IPS-15b (cell line): ENCODE measurements around the gene ABCD2.
"Not testable (repeated sequence)": the region's sequence is repeated elsewhere in the genome, so short reads cannot be mapped to it uniquely, and the experiment has no call there.

ENCODE experiments used
- H3K27me3 ChIP-seq: one replicate; pipeline ENCODE4 v1.6.1; 2013; ENCODE audit warnings: low read length; ENCODE audit not compliant: control insufficient read depth, insufficient read depth
- H3K36me3 ChIP-seq: one replicate; pipeline ENCODE4 v1.6.1; 2013; ENCODE audit warnings: low read length; ENCODE audit not compliant: control insufficient read depth, insufficient read depth
- H3K4me1 ChIP-seq: one replicate; pipeline ENCODE4 v1.6.1; 2013; ENCODE audit warnings: mild to moderate bottlenecking, low read length; ENCODE audit not compliant: control insufficient read depth, insufficient read depth
- H3K4me3 ChIP-seq: one replicate; pipeline ENCODE4 v1.5.1; 2013; ENCODE audit warnings: low read depth, low read length
- H3K9ac ChIP-seq: one replicate; pipeline ENCODE4 v1.6.1; 2013; ENCODE audit warnings: low read depth, mild to moderate bottlenecking, low read length
- H3K9me3 ChIP-seq: one replicate; pipeline ENCODE4 v1.6.1; 2013; ENCODE audit warnings: mild to moderate bottlenecking, low read length; ENCODE audit not compliant: control insufficient read depth, insufficient read depth

Gene ABCD2

DNA sequence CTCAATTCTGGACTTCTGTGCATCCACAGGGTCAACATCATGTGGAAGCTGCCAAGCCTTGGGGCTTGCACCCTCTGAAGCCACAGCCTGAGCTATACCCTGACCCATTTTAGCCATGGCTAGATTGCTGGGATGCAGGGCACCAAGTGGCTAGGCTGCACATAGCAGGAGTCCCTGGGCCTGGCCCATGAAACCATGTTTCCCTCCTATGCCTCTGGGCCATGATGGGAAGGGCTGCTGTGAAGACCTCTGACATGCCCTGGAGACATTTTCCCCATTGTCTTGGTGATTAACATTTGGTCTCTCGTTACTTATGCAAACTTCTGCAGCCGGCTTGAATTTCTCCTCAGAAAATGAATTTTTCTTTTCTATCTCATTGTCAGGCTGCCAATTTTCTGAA, 92.6 kb downstream of the ABCD2 start:
- Histone ChIP-seq H3K27me3 (no peaks in the 10 kb centered on the region), H3K9me3 (no peaks in the 10 kb centered on the region), H3K4me1 (no peaks in the 10 kb centered on the region), H3K36me3 (no peaks in the 10 kb centered on the region), H3K4me3 (no peak overlapping the region), H3K9ac (no peak overlapping the region)

DNA sequence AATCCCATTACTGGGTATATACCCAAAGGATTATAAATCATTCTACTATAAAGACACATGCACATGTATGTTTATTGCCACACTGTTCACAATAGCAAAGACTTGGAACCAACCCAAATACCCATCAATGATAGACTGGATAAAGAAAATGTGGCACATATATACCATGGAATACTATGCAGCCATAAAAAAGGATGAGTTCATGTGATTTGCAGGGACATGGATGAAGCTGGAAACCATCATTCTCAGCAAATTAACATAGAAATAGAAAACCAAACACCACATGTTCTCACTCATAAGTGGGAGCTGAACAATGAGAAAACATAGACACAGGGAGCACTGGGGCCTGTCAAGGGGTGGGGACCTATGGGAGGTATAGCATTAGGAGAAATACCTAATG, 97.4 kb downstream of the ABCD2 start:
- H3K36me3 ChIP-seq, H3K27me3 ChIP-seq, H3K4me1 ChIP-seq, H3K4me3 ChIP-seq, H3K9me3 ChIP-seq, H3K9ac ChIP-seq: not testable (repeated sequence)

DNA sequence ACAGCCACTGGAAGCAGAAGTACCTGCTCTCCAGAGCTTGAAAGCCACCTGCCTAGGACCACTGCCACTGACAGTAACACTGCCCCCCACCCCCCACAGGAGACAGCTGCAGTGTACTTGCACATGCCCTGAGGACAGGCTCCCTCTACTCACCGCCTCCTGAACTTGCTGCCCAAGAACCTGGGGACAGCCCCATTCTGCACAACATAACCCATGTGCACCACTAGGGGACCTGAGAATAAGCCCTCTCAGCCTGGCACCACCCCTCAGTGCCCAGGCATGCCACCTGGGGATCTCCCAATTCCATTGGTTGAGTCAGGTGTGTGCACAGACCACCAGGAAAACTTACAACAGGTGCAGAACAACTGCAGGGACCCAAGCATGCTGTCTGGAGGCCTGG, 109.6 kb downstream of the ABCD2 start:
- Histone ChIP-seq H3K9ac (no peak overlapping the region), H3K4me3 (no peak overlapping the region), H3K4me1 (no peaks in the 10 kb centered on the region), H3K9me3 (no peaks in the 10 kb centered on the region), H3K27me3 (no peaks in the 10 kb centered on the region), H3K36me3 (no peaks in the 10 kb centered on the region)

- Histone ChIP-seq H3K9ac (no peak overlapping the region), H3K4me1 (peaks cover 8% of the 10 kb centered on the region), H3K36me3 (no peaks in the 10 kb centered on the region), H3K4me3 (no peak overlapping the region), H3K9me3 (no peaks in the 10 kb centered on the region), H3K27me3 (no peaks in the 10 kb centered on the region)
Observed at GRCh38 chr12:39505554-39505953, 114.0 kb downstream of the ABCD2 start.

DNA sequence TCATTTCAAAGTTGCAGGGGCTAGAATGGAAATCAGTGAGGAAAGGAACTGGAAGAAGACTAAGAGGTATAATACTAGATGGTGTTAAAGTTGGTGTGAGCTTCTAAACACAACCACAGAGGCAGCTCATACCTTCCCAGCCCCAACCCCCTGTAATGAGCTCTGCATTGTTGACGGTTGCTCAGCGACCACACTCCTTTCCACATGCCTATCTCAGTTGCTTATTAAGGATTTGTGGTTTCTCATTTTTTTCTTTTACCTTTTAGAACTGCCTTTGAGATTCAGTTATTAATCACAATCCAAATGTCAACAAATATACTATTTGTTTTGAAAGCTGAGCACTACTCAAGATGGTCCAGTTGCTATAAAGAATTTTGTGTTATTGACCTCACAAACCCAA, 114.6 kb downstream of the ABCD2 start:
- no peaks in the 10 kb centered on the region for H3K27me3 ChIP-seq
- H3K36me3 ChIP-seq = no peaks in the 10 kb centered on the region
- H3K9me3 ChIP-seq = no peaks in the 10 kb centered on the region
- H3K4me3 ChIP-seq = no peak overlapping the region
- H3K9ac ChIP-seq = no peak overlapping the region
- peaks cover 8% of the 10 kb centered on the region for H3K4me1 ChIP-seq

DNA sequence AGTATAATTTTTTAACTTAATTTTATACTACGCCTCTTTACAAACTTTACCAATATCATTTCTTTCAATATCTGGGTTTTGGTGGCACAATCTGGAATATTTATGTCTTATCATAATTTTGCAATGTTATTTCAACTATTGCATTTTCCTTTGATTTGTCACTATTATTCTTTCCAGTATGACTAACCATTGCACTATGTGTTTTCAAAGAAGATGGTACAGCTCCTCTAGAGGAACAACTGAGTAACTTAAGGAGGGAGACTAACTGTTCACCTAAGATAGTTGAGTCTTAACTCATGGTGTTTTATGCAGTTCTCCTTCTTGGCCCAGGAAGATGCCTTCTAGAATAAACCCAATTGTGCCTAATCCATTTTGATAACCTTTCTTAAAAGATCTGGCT, 116.2 kb downstream of the ABCD2 start:
- Histone ChIP-seq H3K4me1 (peaks cover 8% of the 10 kb centered on the region), H3K27me3 (no peaks in the 10 kb centered on the region), H3K36me3 (no peaks in the 10 kb centered on the region), H3K9ac (no peak overlapping the region), H3K4me3 (no peak overlapping the region), H3K9me3 (no peaks in the 10 kb centered on the region)

DNA sequence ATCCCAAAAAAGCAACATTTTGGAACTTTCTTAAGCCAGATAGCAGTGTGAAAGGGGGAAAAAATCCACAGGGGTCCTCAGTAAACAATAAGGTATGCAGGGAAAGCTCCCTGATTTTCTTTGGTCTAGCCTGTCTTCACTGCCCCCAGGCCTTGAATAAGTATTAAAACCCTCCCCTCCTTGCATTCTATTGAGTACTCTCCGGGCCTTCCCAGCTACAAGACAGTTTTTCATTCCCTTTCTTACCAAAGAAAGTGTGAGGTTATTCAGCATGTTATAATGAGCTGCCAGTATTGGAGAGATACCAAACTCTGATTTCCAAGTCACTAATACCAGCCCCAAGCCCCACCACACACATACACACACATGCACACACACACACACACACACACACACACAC, 116.9 kb downstream of the ABCD2 start:
- Histone ChIP-seq H3K9ac (no peak overlapping the region), H3K27me3 (no peaks in the 10 kb centered on the region), H3K4me1 (peaks cover 8% of the 10 kb centered on the region), H3K9me3 (no peaks in the 10 kb centered on the region), H3K4me3 (no peak overlapping the region), H3K36me3 (no peaks in the 10 kb centered on the region)
